Uterus (tissue), 2 donors: ENCODE measurements around the gene FILIP1.

ENCODE experiments used
- POLR2A ChIP-seq, 2 donors: fragments of 450-650 bp; IDR thresholded peaks; one replicate each; pipeline ENCODE4 v1.6.1; 2016; ENCODE audit warnings: antibody characterized with exemption in 2 of 2, mild to moderate bottlenecking in 1 of 2, moderate library complexity in 1 of 2
- TF ChIP-seq, protein P1 (sequence below), 4 experiments: fragments of 200-600 bp in 2 of 4; fragments of 450-650 bp in 2 of 4; sonication (generic) in 2 of 4; IDR thresholded peaks; one replicate each; pipeline ENCODE4 v1.5.1; 2016 to 2019; ENCODE audit warnings: antibody characterized with exemption in 4 of 4, mild to moderate bottlenecking in 2 of 4, moderate library complexity in 1 of 4

DNA sequence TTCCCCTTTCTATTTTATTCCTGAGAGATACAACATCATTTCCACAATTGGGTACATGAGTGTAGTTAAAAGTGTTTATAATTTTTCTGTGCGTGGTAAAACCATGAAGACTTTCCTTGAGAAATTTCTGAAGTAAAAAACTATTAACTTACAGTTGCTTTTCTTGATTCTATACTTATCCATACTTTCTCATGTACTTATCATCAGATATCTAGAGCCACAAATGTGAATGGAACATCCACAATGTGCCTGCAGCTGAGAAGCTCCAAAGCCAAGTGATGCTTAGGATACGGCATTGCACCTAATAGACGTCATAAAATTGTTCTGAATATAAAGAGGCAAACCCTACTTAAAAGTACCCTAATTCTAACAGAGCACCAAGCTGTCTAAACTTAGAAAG lies 2.9 kb downstream of the FILIP1 start:
- TF ChIP-seq POLR2A (IDR thresholded peaks at IDR 0.05) = no peak
- TF ChIP-seq, protein P1, sequence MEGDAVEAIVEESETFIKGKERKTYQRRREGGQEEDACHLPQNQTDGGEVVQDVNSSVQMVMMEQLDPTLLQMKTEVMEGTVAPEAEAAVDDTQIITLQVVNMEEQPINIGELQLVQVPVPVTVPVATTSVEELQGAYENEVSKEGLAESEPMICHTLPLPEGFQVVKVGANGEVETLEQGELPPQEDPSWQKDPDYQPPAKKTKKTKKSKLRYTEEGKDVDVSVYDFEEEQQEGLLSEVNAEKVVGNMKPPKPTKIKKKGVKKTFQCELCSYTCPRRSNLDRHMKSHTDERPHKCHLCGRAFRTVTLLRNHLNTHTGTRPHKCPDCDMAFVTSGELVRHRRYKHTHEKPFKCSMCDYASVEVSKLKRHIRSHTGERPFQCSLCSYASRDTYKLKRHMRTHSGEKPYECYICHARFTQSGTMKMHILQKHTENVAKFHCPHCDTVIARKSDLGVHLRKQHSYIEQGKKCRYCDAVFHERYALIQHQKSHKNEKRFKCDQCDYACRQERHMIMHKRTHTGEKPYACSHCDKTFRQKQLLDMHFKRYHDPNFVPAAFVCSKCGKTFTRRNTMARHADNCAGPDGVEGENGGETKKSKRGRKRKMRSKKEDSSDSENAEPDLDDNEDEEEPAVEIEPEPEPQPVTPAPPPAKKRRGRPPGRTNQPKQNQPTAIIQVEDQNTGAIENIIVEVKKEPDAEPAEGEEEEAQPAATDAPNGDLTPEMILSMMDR (IDR thresholded peaks at IDR 0.05) = no peak
